H1 (cell line): ENCODE data around the gene SLC6A19.

Experiments used
- CTCF ChIP-seq, 3 experiments: IDR thresholded peaks; 1 replicate in 2 of 3; 2 replicates in 1 of 3; pipeline versions ENCODE4 v1.5.1 to v1.6.1; 2011; ENCODE audit warnings: low read length in 3 of 3, mild to moderate bottlenecking in 3 of 3, inconsistent platforms in 2 of 3, low read depth in 1 of 3, moderate library complexity in 1 of 3; ENCODE audit not compliant: insufficient read depth in 1 of 3; ENCODE audit errors: control extremely low read depth in 1 of 3
- TBP ChIP-seq: IDR thresholded peaks from 2 replicates; pipeline ENCODE4 v1.6.1; 2011; ENCODE audit warnings: low read depth, low read length, improper control_type of control experiment

- no peak for TF ChIP-seq TBP
- no peak for TF ChIP-seq CTCF (IDR thresholded peaks at IDR 0.05; ENCODE audit: control extremely low read depth in 1 of 3, insufficient read depth in 1 of 3, low read depth in 1 of 3, low read length in 3 of 3)
Measured at GRCh38 chr5:1156754-1157460, 44.5 kb upstream of the SLC6A19 start.
